H1 (cell line): ENCODE results near the gene TSHZ2. TPM values are rescaled to one million over a fixed set of nuclear protein-coding genes. Genes with fewer than 3 reads are reported as not detected.
A peak's percentile ranks its signal among the peaks of the same experiment; 100 is the strongest.

Source experiments
- CTCF ChIA-PET: fragments of 300-600 bp; sonication (Branson Sonifier 250); formaldehyde crosslinking; loops from one replicate; lab custom pipeline; 2021; ENCODE audit not compliant: partially characterized antibody; lab: Charles Lee
- POLR2A ChIA-PET: fragments of 300-600 bp; sonication (Branson Sonifier 250); formaldehyde crosslinking; loops from one replicate; lab custom pipeline; 2021; ENCODE audit warnings: inconsistent platforms; ENCODE audit not compliant: partially characterized antibody; lab: Charles Lee
- DNase-seq, 2 experiments: peaks; one replicate each; pipeline versions ENCODE4 v3.0.0 to v3.0.0-alpha.2; 2010 to 2022; ENCODE audit warnings: low spot score in 2 of 2, low read depth in 1 of 2, mixed read lengths in 1 of 2
- FAIRE-seq: peaks from 2 replicates; lab custom pipeline; 2011; peaks lifted over from hg19 to GRCh38; lab: Jason Lieb, UNC
- H2AFZ ChIP-seq: 2 replicates; pipeline ENCODE4 v1.8.1; 2012; ENCODE audit warnings: low read length, inconsistent platforms
- H2AK5ac ChIP-seq: 2 replicates; pipeline ENCODE4 v1.6.1; 2013; ENCODE audit warnings: low read depth, low read length
- H2BK120ac ChIP-seq: replicated peaks from 2 replicates; pipeline ENCODE3; 2013; ENCODE audit warnings: low read depth, low read length, inconsistent platforms
- H2BK12ac ChIP-seq: 2 replicates; pipeline ENCODE4 v1.6.1; 2013; ENCODE audit warnings: low read depth, low read length
- H2BK15ac ChIP-seq: 2 replicates; pipeline ENCODE4 v1.6.1; 2013; ENCODE audit warnings: low read length
- H2BK20ac ChIP-seq: 2 replicates; pipeline ENCODE4 v1.6.1; 2013; ENCODE audit warnings: low read length
- H2BK5ac ChIP-seq: 2 replicates; pipeline ENCODE4 v1.6.1; 2013; ENCODE audit warnings: low read depth, low read length
- H3K14ac ChIP-seq: 2 replicates; pipeline ENCODE4 v1.6.1; 2013; ENCODE audit warnings: inconsistent platforms; ENCODE audit not compliant: insufficient read length
- H3K18ac ChIP-seq: 2 replicates; pipeline ENCODE4 v1.6.1; 2013; ENCODE audit warnings: low read length; ENCODE audit errors: extremely low read depth
- H3K23ac ChIP-seq: 2 replicates; pipeline ENCODE4 v1.6.1; 2013; ENCODE audit warnings: inconsistent platforms; ENCODE audit not compliant: insufficient read length
- H3K23me2 ChIP-seq: 2 replicates; pipeline ENCODE4 v1.6.1; 2013; ENCODE audit warnings: low read depth, low read length
- H3K27ac ChIP-seq: 2 replicates; pipeline ENCODE4 v1.6.1; 2011; ENCODE audit warnings: low read depth, low read length, inconsistent platforms
- H3K27me3 ChIP-seq, 4 experiments: replicated peaks in 1 of 4; 1 replicate in 1 of 4; 2 replicates in 3 of 4; pipeline versions ENCODE4 v1.6.1 to v1.8.1; 2011 to 2013; ENCODE audit warnings: low read length in 3 of 4, mild to moderate bottlenecking in 3 of 4, inconsistent platforms in 2 of 4, mixed read lengths in 2 of 4, moderate library complexity in 1 of 4; ENCODE audit not compliant: control insufficient read depth in 3 of 4, insufficient read depth in 3 of 4; ENCODE audit errors: extremely low read depth in 1 of 4
- H3K36me3 ChIP-seq, 4 experiments: 2 replicates each; pipeline versions ENCODE4 v1.6.1 to v1.8.1; 2011 to 2013; ENCODE audit warnings: mild to moderate bottlenecking in 4 of 4, low read length in 3 of 4, moderate library complexity in 2 of 4, control low read depth in 1 of 4, inconsistent platforms in 1 of 4; ENCODE audit not compliant: insufficient read depth in 4 of 4, control insufficient read depth in 2 of 4
- H3K4ac ChIP-seq: replicated peaks from 2 replicates; pipeline ENCODE3; 2013; ENCODE audit warnings: low read length, low read depth, mixed read lengths, inconsistent platforms; ENCODE audit not compliant: insufficient read length
- H3K4me1 ChIP-seq, 4 experiments: replicated peaks in 1 of 4; 1 replicate in 1 of 4; 2 replicates in 3 of 4; pipeline versions ENCODE4 v1.6.1 to v1.8.1; 2011 to 2013; ENCODE audit warnings: low read length in 3 of 4, inconsistent platforms in 2 of 4, mixed read lengths in 1 of 4; ENCODE audit not compliant: insufficient read depth in 4 of 4, control insufficient read depth in 3 of 4
- H3K4me2 ChIP-seq, 2 experiments: 2 replicates each; pipeline versions ENCODE4 v1.6.1 to v1.8.1; 2011 to 2013; ENCODE audit warnings: low read depth in 2 of 2, low read length in 2 of 2, control low read depth in 1 of 2, inconsistent platforms in 1 of 2, mild to moderate bottlenecking in 1 of 2; ENCODE audit not compliant: insufficient read depth in 1 of 2
- H3K4me3 ChIP-seq, 4 experiments: fragments of 200-600, 300-600 bp in 1 of 4; sonication (generic), shearing (Covaris generic), sonication (Bioruptor Twin) in 1 of 4; 2 replicates each; pipeline versions ENCODE4 v1.5.1 to v1.8.1; 2011 to 2016; ENCODE audit warnings: low read length in 4 of 4, low read depth in 3 of 4, control low read depth in 2 of 4, inconsistent platforms in 2 of 4, mild to moderate bottlenecking in 2 of 4, mixed read lengths in 1 of 4, moderate library complexity in 1 of 4; ENCODE audit not compliant: insufficient read depth in 2 of 4; ENCODE audit errors: extremely low read depth in 1 of 4
- H3K56ac ChIP-seq: replicated peaks from 2 replicates; pipeline ENCODE3; 2013; ENCODE audit warnings: low read depth, mild to moderate bottlenecking, mixed read lengths, low read length, inconsistent platforms; ENCODE audit not compliant: insufficient read length
- H3K79me1 ChIP-seq: 2 replicates; pipeline ENCODE4 v1.6.1; 2013; ENCODE audit warnings: low read depth, low read length, control low read depth
- H3K79me2 ChIP-seq, 2 experiments: 2 replicates each; pipeline versions ENCODE4 v1.6.1 to v1.8.1; 2012 to 2013; ENCODE audit warnings: low read length in 2 of 2, mild to moderate bottlenecking in 2 of 2, inconsistent platforms in 1 of 2; ENCODE audit not compliant: insufficient read depth in 2 of 2, control insufficient read depth in 1 of 2
- H3K9ac ChIP-seq, 4 experiments: replicated peaks in 1 of 4; 1 replicate in 1 of 4; 2 replicates in 3 of 4; pipeline versions ENCODE4 v1.6.1 to v1.8.1; 2011 to 2013; ENCODE audit warnings: low read depth in 3 of 4, low read length in 3 of 4, control low read depth in 2 of 4, mild to moderate bottlenecking in 2 of 4, moderate library complexity in 2 of 4, inconsistent platforms in 1 of 4; ENCODE audit errors: extremely low read depth in 1 of 4
- H3K9me3 ChIP-seq, 2 experiments: 2 replicates each; pipeline versions ENCODE4 v1.6.1 to v1.8.1; 2012 to 2013; ENCODE audit warnings: mild to moderate bottlenecking in 2 of 2, moderate library complexity in 2 of 2, control low read depth in 1 of 2, inconsistent platforms in 1 of 2, low read depth in 1 of 2, low read length in 1 of 2, mixed read lengths in 1 of 2; ENCODE audit not compliant: insufficient read depth in 2 of 2
- H4K20me1 ChIP-seq, 2 experiments: replicated peaks in 1 of 2; 2 replicates each; pipeline versions ENCODE3 to v1.8.1; 2011 to 2013; ENCODE audit warnings: inconsistent platforms in 2 of 2, low read length in 2 of 2, mild to moderate bottlenecking in 1 of 2; ENCODE audit not compliant: insufficient read depth in 2 of 2, control insufficient read depth in 1 of 2
- H4K5ac ChIP-seq: 2 replicates; pipeline ENCODE4 v1.6.1; 2013; ENCODE audit warnings: low read length, low read depth, mixed read lengths, inconsistent platforms; ENCODE audit not compliant: insufficient read length
- H4K8ac ChIP-seq: 2 replicates; pipeline ENCODE4 v1.8.0; 2013; ENCODE audit warnings: mild to moderate bottlenecking, moderate library complexity, low read length, inconsistent platforms; ENCODE audit not compliant: insufficient read depth; ENCODE audit errors: extremely low read depth
- H4K91ac ChIP-seq: replicated peaks from 2 replicates; pipeline ENCODE3; 2013; ENCODE audit warnings: low read length, mixed read lengths, inconsistent platforms; ENCODE audit not compliant: insufficient read length
- BRCA1 ChIP-seq: IDR thresholded peaks from 2 replicates; pipeline ENCODE4 v1.6.1; 2012; ENCODE audit warnings: low read depth, low read length, improper control_type of control experiment
- CTCF ChIP-seq, 3 experiments: IDR thresholded peaks; 1 replicate in 2 of 3; 2 replicates in 1 of 3; pipeline versions ENCODE4 v1.5.1 to v1.6.1; 2011; ENCODE audit warnings: low read length in 3 of 3, mild to moderate bottlenecking in 3 of 3, inconsistent platforms in 2 of 3, low read depth in 1 of 3, moderate library complexity in 1 of 3; ENCODE audit not compliant: insufficient read depth in 1 of 3; ENCODE audit errors: control extremely low read depth in 1 of 3
- EGR1 ChIP-seq: IDR thresholded peaks from 2 replicates; pipeline ENCODE4 v1.6.1; 2011; ENCODE audit warnings: low read depth, low read length, borderline replicate concordance
- HDAC6 ChIP-seq: IDR thresholded peaks from one replicate; pipeline ENCODE4 v1.7.1; 2012; ENCODE audit warnings: low read depth, mild to moderate bottlenecking, inconsistent platforms, low read length, moderate library complexity
- JUN ChIP-seq: IDR thresholded peaks from 2 replicates; pipeline ENCODE4 v1.6.1; 2011; ENCODE audit warnings: low read depth, mild to moderate bottlenecking, improper control_type of control experiment, low read length
- NRF1 ChIP-seq: IDR thresholded peaks from 2 replicates; pipeline ENCODE4 v1.6.1; 2011; ENCODE audit warnings: mild to moderate bottlenecking, low read depth, low read length, improper control_type of control experiment
- RAD21 ChIP-seq, 2 experiments: IDR thresholded peaks in 1 of 2; conservative IDR thresholded peaks in 1 of 2; 2 replicates each; pipeline ENCODE4 v1.6.1; 2011; ENCODE audit warnings: low read depth in 2 of 2, low read length in 2 of 2, improper control_type of control experiment in 1 of 2, inconsistent platforms in 1 of 2, mild to moderate bottlenecking in 1 of 2, moderate library complexity in 1 of 2
- SP2 ChIP-seq: IDR thresholded peaks from 2 replicates; pipeline ENCODE4 v1.6.1; 2012; ENCODE audit warnings: mild to moderate bottlenecking, low read length, inconsistent platforms
- SUZ12 ChIP-seq: fragments of 200-600 bp; sonication (generic); IDR thresholded peaks from 2 replicates; pipeline ENCODE4 v1.6.1; 2012; ENCODE audit warnings: mild to moderate bottlenecking, inconsistent platforms, low read length, moderate library complexity, mixed read lengths
- TAF1 ChIP-seq: IDR thresholded peaks from 2 replicates; pipeline ENCODE4 v1.6.1; 2011; ENCODE audit warnings: mild to moderate bottlenecking, low read depth, low read length
- TCF12 ChIP-seq: IDR thresholded peaks from 2 replicates; pipeline ENCODE4 v1.6.1; 2011; ENCODE audit warnings: low read depth, mild to moderate bottlenecking, low read length
- WGBS, 2 experiments: shearing (Covaris generic) in 1 of 2; methylation state at CpG; one replicate each; pipeline versions ENCODE4 v1.1.6 to v1.1.7; 2013 to 2015; ENCODE audit warnings: low lambda C conversion rate in 2 of 2, mixed read lengths in 2 of 2, inconsistent platforms in 1 of 2, low coverage in 1 of 2, missing lambda C conversion rate in 1 of 2; ENCODE audit not compliant: insufficient replicate concordance in 2 of 2, insufficient coverage in 1 of 2, insufficient read length in 1 of 2; ENCODE audit errors: extremely low coverage in 1 of 2, missing lambda C conversion rate in 1 of 2; 5-methylcytosine and 5-hydroxymethylcytosine counted together
- polyA plus RNA-seq, 7 experiments: library from polyadenylated mRNA; depleted of rRNA in 3 of 7; stranded (reverse) in 5 of 7; unstranded in 2 of 7; fragments of >200 nt in 5 of 7; fragments of 200-250 nt in 2 of 7; gene quantifications; 1 replicate in 5 of 7; 2 replicates in 1 of 7; 4 replicates in 1 of 7; pipeline versions ENCODE4 v1.2.1 to v1.2.3, GENCODE V29; 2011 to 2013; ENCODE audit warnings: missing spikeins in 2 of 7, mixed read lengths in 2 of 7
- total RNA-seq: library from RNA; stranded (reverse); fragmentation: NEBNext Ultra II Directional; extraction: Animal tissue kit (Norgen Biotek cat#: 25700); gene quantifications from 2 replicates; pipeline ENCODE4 v1.2.1, GENCODE V29; 2021
- TF ChIP-seq, protein P1 (sequence below): IDR thresholded peaks from 2 replicates; pipeline ENCODE4 v1.6.1; 2012; ENCODE audit warnings: inconsistent platforms

The TSHZ2 gene
- total and polyA plus RNA-seq, 2 of the 8 experiments (the other 6 are each of a cell fraction or from before 2014, with no cell fraction given), result 0.14 to 0.30 TPM

DNA sequence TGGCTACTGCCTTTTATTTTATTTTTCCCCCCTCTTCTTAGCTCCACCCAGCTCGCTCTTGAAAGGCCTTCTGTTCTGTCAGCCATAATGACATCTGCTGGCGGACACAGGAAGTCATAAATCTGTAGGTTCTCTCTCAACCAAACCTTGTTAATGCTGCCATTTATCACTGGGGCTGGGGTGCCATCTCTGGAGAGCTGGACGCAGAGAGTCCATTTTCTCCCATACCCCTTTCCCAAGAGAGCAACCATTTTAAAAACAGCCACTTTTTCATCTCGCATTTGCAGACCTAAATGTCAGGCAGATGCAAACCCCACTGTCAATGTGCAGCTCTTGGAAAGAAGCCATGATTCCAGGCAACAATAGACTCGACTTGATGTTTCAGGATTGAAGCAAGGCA lies 13.0 kb upstream of the TSHZ2 start:
- H3K14ac ChIP-seq, result no peak overlapping the region
- WGBS, 2 experiments, result 90% methylated on average over 5 of the region's 5 CpGs; no CpG with 5 or more reads in 1 of the 2 experiments
- no peak overlapping the region for H4K5ac ChIP-seq
- H4K8ac ChIP-seq, result no peak overlapping the region; the same call in 1 of the 2 replicates
- H2BK20ac ChIP-seq, result no peak overlapping the region
- no peak overlapping the region for H3K4me2 ChIP-seq
- H3K27ac ChIP-seq, result no peak overlapping the region
- no peaks in the 10 kb centered on the region for H3K79me2 ChIP-seq
- H4K91ac ChIP-seq, result no peak overlapping the region
- no peak overlapping the region for H3K4me3 ChIP-seq
- ChIA-PET CTCF (interaction anchor here (1.3 to 2.3 kb wide), 3 partner anchors 10 to 647 kb away, joined by 3 to 6 read pairs (median 5); no protein-coding TSS in a partner anchor), POLR2A (no interaction called here)
- H2AK5ac ChIP-seq, result no peak overlapping the region
- H2AFZ ChIP-seq, result no peak overlapping the region
- H3K4me1 ChIP-seq, result peaks cover 0 to 3% (median under 1%) of the 10 kb centered on the region in 4 experiments; a peak in 1 of 7 replicates
- no peak overlapping the region for H2BK12ac ChIP-seq
- no peaks in the 10 kb centered on the region for H3K36me3 ChIP-seq
- H3K23me2 ChIP-seq, result no peaks in the 10 kb centered on the region
- no peak overlapping the region for H3K23ac ChIP-seq
- no peaks in the 10 kb centered on the region for H3K27me3 ChIP-seq
- no peak overlapping the region for H3K56ac ChIP-seq
- no peak overlapping the region for H3K4ac ChIP-seq
- no peak for FAIRE-seq
- H2BK15ac ChIP-seq, result no peak overlapping the region
- H3K9me3 ChIP-seq, result no peaks in the 10 kb centered on the region
- no peaks in the 10 kb centered on the region for H3K79me1 ChIP-seq
- H3K18ac ChIP-seq, result no peak overlapping the region
- no peak for DNase-seq
- no peak overlapping the region for H2BK5ac ChIP-seq
- H2BK120ac ChIP-seq, result no peak overlapping the region
- no peaks in the 10 kb centered on the region for H4K20me1 ChIP-seq
- no peak overlapping the region for H3K9ac ChIP-seq
- TF ChIP-seq, protein P1, sequence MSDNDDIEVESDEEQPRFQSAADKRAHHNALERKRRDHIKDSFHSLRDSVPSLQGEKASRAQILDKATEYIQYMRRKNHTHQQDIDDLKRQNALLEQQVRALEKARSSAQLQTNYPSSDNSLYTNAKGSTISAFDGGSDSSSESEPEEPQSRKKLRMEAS, result no peak
- no peak for TF ChIP-seq SUZ12
- no peak for TF ChIP-seq TCF12
- no peak for TF ChIP-seq BRCA1
- no peak for TF ChIP-seq TAF1
- no peak for TF ChIP-seq EGR1
- peak; percentile 31 to 48; a peak in 3 of 4 replicates for TF ChIP-seq RAD21 (IDR thresholded peaks at IDR 0.05 in 1 of 2, conservative IDR thresholded peaks at IDR 0.05 in 1 of 2; ENCODE audit: low read depth in 2 of 2, low read length in 2 of 2)
- peak in 2 of 3 experiments; percentile 13 to 30; a peak in 3 of 4 replicates for TF ChIP-seq CTCF (IDR thresholded peaks at IDR 0.05; ENCODE audit: control extremely low read depth in 1 of 3, insufficient read depth in 1 of 3, low read depth in 1 of 3, low read length in 3 of 3)
- TF ChIP-seq JUN, result no peak
- no peak for TF ChIP-seq NRF1
- TF ChIP-seq HDAC6, result no peak
- TF ChIP-seq SP2, result no peak
